Thyroid gland (tissue), 4 donors: Measurements from ENCODE around the gene CCDC85B. TPM values are rescaled to one million over a fixed set of nuclear protein-coding genes. Genes with fewer than 3 reads are reported as not detected.

Experiments
- DNase-seq, 2 donors: peaks; one replicate each; pipeline ENCODE4 v3.0.0-alpha.2; 2019
- H3K27ac ChIP-seq, 3 donors: fragments of 200-600 bp; sonication (generic); 1 replicate in 2 of 3; 2 replicates in 1 of 3; pipeline ENCODE4 v1.5.1; 2016 to 2019; ENCODE audit warnings: mild to moderate bottlenecking in 1 of 3, moderate library complexity in 1 of 3
- H3K27me3 ChIP-seq: fragments of 200-600 bp; sonication (generic); one replicate; pipeline ENCODE4 v1.5.1; 2019
- H3K36me3 ChIP-seq, 2 donors: fragments of 200-600 bp; sonication (generic); one replicate each; pipeline ENCODE4 v1.5.1; 2016 to 2019
- H3K4me1 ChIP-seq, 2 donors: fragments of 200-600 bp; sonication (generic); one replicate each; pipeline ENCODE4 v1.5.1; 2017 to 2019
- H3K4me3 ChIP-seq, 3 donors: fragments of 200-600 bp; sonication (generic); replicated peaks in 1 of 3; 1 replicate in 2 of 3; 2 replicates in 1 of 3; pipeline ENCODE4 v1.5.1; 2016; ENCODE audit warnings: mild to moderate bottlenecking in 1 of 3
- H3K9me3 ChIP-seq: fragments of 200-600 bp; sonication (generic); one replicate; pipeline ENCODE4 v1.5.1; 2017
- POLR2A ChIP-seq, 2 donors: fragments of 450-650 bp; IDR thresholded peaks; one replicate each; pipeline ENCODE4 v1.6.1; 2017; ENCODE audit warnings: antibody characterized with exemption in 2 of 2, mild to moderate bottlenecking in 2 of 2, moderate library complexity in 1 of 2
- WGBS, 2 donors: methylation state at CpG; one replicate each; pipeline ENCODE4 v1.1.5; 2017; 5-methylcytosine and 5-hydroxymethylcytosine counted together
- intact Hi-C: fragments of 100-400 bp; cut with DNase I; formaldehyde crosslinking; loops from one replicate; pipeline ENCODE4 v1.15.1; 2023
- total RNA-seq, 4 donors: library from RNA; depleted of rRNA; stranded (reverse); fragments of >200 nt; gene quantifications; one replicate each; pipeline ENCODE4 v1.2.3, GENCODE V29; 2016
- TF ChIP-seq, protein P1 (sequence below), 6 experiments: fragments of 200-600 bp in 3 of 6; fragments of 450-650 bp in 3 of 6; sonication (generic) in 3 of 6; IDR thresholded peaks; one replicate each; pipeline ENCODE4 v1.5.1; 2016 to 2019; ENCODE audit warnings: antibody characterized with exemption in 6 of 6, mild to moderate bottlenecking in 2 of 6, inconsistent platforms in 1 of 6, moderate library complexity in 1 of 6

CCDC85B gene
- total RNA-seq, 4 donors from 2014 or later: 29.8 to 73.8 (median 42.9) TPM

DNA sequence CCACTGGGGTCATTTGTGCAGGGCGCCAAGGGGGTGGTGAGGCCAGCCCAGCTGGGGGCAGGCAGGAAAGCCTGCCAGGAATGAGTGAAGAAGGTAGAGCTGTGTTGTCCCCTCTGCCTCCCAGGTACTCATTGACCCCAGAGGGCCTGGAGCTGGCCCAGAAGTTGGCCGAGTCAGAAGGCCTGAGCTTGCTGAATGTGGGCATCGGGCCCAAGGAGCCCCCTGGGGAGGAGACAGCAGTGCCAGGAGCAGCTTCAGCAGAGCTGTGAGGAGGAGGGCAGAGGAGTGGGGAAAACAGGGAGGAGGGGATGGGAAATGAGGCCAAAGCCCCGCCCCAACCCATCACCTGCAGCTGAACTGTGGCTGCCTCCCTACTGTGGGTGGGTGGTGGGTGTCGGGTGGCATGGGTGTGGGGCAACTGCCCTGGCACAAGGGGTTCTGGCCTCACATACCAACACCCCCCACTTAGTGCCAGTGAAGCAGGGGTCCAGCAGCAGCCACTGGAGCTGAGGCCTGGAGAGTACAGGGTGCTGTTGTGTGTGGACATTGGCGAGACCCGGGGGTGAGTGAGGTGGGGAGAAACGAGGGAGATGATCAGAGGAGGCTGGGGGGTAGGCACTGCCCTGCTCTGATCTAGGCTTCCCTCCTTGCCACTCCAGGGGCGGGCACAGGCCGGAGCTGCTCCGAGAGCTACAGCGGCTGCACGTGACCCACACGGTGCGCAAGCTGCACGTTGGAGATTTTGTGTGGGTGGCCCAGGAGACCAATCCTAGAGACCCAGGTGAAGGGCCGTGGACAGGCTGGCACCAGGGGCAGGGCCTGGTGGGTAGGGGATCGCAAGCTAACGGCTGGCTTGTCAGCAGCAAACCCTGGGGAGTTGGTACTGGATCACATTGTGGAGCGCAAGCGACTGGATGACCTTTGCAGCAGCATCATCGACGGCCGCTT, 27.3 kb upstream of the CCDC85B start:
- H3K4me1 ChIP-seq: peaks cover 13 to 23% of the 10 kb centered on the region in 2 donors
- H3K4me3 ChIP-seq: no peak overlapping the region
- TF ChIP-seq POLR2A (IDR thresholded peaks at IDR 0.05): no peak
- TF ChIP-seq, protein P1, sequence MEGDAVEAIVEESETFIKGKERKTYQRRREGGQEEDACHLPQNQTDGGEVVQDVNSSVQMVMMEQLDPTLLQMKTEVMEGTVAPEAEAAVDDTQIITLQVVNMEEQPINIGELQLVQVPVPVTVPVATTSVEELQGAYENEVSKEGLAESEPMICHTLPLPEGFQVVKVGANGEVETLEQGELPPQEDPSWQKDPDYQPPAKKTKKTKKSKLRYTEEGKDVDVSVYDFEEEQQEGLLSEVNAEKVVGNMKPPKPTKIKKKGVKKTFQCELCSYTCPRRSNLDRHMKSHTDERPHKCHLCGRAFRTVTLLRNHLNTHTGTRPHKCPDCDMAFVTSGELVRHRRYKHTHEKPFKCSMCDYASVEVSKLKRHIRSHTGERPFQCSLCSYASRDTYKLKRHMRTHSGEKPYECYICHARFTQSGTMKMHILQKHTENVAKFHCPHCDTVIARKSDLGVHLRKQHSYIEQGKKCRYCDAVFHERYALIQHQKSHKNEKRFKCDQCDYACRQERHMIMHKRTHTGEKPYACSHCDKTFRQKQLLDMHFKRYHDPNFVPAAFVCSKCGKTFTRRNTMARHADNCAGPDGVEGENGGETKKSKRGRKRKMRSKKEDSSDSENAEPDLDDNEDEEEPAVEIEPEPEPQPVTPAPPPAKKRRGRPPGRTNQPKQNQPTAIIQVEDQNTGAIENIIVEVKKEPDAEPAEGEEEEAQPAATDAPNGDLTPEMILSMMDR (IDR thresholded peaks at IDR 0.05): no peak
- H3K27ac ChIP-seq: no peak overlapping the region
- no peaks in the 10 kb centered on the region for H3K27me3 ChIP-seq
- whole genome bisulfite sequencing, 2 donors: 89 to 95% methylated on average over 11 to 20 of the region's 24 CpGs
- intact Hi-C loops: no loop called here
- DNase-seq: no peak
- no peaks in the 10 kb centered on the region for H3K9me3 ChIP-seq
- peaks cover 45% of the 10 kb centered on the region in 2 donors for H3K36me3 ChIP-seq

DNA sequence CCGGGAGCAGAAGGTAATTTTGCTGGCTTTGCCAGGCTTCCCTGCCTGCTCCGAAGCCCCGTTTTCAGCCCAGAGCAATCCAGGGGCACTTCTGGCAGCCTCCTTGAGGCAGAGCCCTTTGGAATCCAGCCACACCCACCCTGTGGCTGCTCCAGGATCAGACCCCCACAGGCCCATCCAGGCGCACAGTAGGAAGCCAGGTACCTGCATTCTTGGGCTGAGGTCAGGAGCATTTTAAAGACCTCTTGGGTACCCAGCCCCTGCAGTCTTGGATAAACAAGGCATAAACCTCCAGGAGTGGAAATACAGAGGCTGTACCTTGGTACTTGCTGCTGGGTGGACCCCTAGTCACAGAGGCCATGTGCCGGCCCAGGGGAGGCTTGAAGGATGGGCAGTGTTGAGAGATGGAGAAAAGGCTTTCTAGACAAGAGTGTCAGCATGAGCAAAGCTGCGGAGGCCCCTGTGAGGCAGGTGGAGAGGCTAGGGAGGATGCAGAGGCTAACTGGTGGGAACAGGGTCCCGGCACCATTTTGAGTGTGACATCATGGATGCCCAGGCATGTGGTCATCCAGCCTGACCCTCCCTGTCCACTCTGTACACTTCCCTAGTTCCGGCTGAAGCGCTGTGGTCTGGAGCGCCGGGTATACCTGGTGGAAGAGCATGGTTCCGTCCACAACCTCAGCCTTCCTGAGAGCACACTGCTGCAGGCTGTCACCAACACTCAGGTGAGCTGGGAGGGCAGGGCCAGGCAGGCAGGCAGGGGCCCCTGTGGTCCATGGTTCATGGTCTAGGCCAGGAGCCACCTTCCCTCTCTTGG, 26.4 kb upstream of the CCDC85B start:
- H3K36me3 ChIP-seq: peaks cover 45% of the 10 kb centered on the region in 2 donors
- H3K27ac ChIP-seq: no peak overlapping the region
- DNase-seq: no peak
- TF ChIP-seq, protein P1 (IDR thresholded peaks at IDR 0.05): no peak
- TF ChIP-seq POLR2A (IDR thresholded peaks at IDR 0.05): no peak
- H3K9me3 ChIP-seq: no peaks in the 10 kb centered on the region
- WGBS, 2 donors: 79 to 95% methylated on average over 7 to 11 of the region's 12 CpGs
- intact Hi-C loops: no loop called here
- H3K4me1 ChIP-seq: peaks cover 13 to 19% of the 10 kb centered on the region in 2 donors
- no peaks in the 10 kb centered on the region for H3K27me3 ChIP-seq
- H3K4me3 ChIP-seq: no peak overlapping the region

DNA sequence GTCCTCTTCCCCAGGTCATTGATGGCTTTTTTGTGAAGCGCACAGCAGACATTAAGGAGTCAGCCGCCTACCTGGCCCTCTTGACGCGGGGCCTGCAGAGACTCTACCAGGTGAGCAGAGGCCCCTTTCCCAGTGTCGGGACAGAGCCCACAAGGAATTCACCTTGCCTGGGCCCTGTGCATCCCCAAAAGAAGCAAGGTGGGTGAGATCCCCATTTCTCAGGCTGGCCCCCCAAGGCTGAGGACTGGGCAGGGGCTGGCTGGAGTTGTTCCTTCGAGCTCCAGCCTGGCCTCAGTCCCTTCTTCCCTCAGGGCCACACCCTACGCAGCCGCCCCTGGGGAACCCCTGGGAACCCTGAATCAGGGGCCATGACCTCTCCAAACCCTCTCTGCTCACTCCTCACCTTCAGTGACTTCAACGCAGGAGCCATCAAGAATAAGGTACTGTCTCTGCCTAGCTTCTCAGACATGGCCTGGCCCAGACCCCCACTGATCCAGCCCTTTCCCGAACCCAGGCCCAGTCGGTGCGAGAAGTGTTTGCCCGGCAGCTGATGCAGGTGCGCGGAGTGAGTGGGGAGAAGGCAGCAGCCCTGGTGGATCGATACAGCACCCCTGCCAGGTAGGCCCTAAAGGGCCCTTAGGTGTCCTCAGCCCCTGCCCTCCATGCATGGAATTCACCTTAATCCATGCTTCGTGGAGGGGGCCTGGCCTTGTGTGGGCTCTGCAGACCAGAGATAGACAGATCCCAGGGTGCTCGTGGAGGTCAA, 25.6 kb upstream of the CCDC85B start:
- 87 to 93% methylated on average over 13 to 15 of the region's 18 CpGs for WGBS, 2 donors
- peaks cover 10 to 16% of the 10 kb centered on the region in 2 donors for H3K4me1 ChIP-seq
- no peak overlapping the region for H3K27ac ChIP-seq
- no peak for DNase-seq
- TF ChIP-seq, protein P1 (IDR thresholded peaks at IDR 0.05): no peak
- TF ChIP-seq POLR2A (IDR thresholded peaks at IDR 0.05): no peak
- H3K36me3 ChIP-seq: peaks cover 45% of the 10 kb centered on the region in 2 donors
- H3K9me3 ChIP-seq: no peaks in the 10 kb centered on the region
- no peaks in the 10 kb centered on the region for H3K27me3 ChIP-seq
- H3K4me3 ChIP-seq: no peak overlapping the region
- intact Hi-C loops: no loop called here

DNA sequence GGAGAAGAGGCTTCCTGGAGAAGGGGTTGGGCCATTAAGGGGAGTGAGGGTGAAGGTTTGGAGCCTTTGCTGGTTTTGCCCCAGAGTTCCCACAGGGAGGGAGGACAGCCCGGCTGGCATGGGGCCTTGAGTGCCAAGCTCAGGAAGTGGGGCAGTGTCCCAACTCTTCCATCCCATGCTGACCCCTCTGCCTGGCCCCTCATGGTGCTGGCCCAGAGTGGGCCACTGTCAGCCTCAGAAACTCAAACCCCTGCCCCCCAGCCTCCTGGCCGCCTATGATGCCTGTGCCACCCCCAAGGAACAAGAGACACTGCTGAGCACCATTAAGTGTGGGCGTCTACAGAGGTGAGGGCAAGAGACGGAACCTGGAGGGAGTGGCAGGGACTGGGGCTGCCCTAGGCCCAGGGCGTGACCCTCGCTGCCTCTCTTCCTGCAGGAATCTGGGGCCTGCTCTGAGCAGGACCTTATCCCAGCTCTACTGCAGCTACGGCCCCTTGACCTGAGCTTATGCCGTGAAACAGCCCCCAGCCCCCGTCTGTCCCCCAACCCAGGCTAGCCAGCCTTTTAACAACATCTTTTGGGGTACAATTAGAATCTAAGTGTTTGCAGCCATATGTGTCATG, 24.8 kb upstream of the CCDC85B start:
- Histone ChIP-seq H3K27ac (no peak overlapping the region), H3K27me3 (no peaks in the 10 kb centered on the region), H3K4me3 (no peak overlapping the region), H3K9me3 (no peaks in the 10 kb centered on the region), H3K36me3 (peaks cover 45% of the 10 kb centered on the region in 2 donors), H3K4me1 (peaks cover 8 to 20% of the 10 kb centered on the region in 2 donors)
- TF ChIP-seq, protein P1 (IDR thresholded peaks at IDR 0.05): no peak
- no peak for TF ChIP-seq POLR2A (IDR thresholded peaks at IDR 0.05)
- intact Hi-C loops: no loop called here
- DNase-seq: no peak
- WGBS, 2 donors: 84 to 93% methylated on average over 7 to 9 of the region's 9 CpGs
